GM12892 (cell line): ENCODE measurements around the gene HPGDS.

Experiments
- POLR2A ChIP-seq: IDR thresholded peaks from 2 replicates; pipeline ENCODE4 v1.6.1; 2011; ENCODE audit warnings: low read depth, low read length, control low read depth
- POLR2AphosphoS5 ChIP-seq: IDR thresholded peaks from 2 replicates; pipeline ENCODE4 v1.6.1; 2011; ENCODE audit warnings: low read depth, low read length, control low read depth
- TAF1 ChIP-seq: IDR thresholded peaks from 2 replicates; pipeline ENCODE4 v1.6.1; 2011; ENCODE audit warnings: low read depth, mild to moderate bottlenecking, control low read depth, low read length, borderline replicate concordance

DNA sequence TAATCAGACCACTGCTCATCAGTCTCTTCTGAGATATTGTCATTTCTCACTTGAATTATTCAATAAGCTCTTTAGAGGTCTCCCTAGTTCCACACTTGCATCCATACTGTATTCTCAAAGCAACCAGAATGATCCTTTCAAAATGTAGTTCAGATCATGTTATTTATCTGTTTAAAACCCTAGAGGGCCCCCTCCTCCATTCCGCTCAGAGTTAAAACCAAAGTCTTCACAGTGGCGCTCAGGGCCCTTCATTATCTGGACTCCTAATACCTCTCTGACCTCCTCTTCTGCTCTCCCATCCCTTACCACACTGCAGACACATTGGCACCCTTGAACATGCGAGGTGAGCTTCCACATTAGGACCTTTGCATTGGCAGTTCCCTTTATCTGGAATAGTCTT is 32.7 kb upstream of the HPGDS start:
- TF ChIP-seq POLR2AphosphoS5 (no peak), POLR2A (no peak), TAF1 (no peak)
